ENCODE results near the gene USP9X.

Gene USP9X

DNA sequence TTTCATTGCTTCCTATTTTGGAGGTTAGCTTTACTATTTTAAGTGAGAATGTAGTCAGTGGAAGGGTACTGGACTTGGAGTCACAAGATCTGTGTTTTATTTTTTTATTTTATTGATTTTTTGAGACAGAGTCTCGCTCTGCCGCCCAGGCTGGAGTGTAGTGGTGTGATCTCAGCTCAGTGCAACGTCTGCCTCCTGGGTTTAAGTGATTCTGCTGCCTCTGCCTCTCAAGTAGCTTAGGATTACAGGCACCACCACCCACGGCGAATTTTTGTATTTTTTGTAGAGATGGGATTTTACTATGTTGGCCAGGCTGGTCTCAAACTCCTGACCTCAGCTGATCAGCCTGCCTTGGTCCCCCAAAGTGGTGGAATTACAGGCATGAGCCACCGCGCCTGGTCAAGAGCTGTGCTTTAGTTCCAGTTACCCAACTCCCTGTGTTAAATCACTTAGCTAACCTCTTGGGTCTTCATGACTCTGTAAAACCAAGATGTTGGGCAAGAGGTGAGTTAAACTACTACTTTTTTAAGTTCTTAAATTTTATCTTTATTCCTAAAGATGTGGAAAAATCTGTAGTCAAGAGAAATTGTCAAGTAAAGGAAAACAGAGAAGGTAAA is 11.2 kb downstream of the USP9X start (continued):
- TF ChIP-seq KLF16 (tag by site-specific recombination; IDR thresholded peaks at IDR 0.05) (no peak), ZSCAN4 (tag by site-specific recombination; IDR thresholded peaks at IDR 0.05) (no peak), ZNF146 (tag by site-specific recombination; IDR thresholded peaks at IDR 0.05) (no peak), YY2 (tag by site-specific recombination; IDR thresholded peaks at IDR 0.05) (no peak), GLIS2 (tag by site-specific recombination; IDR thresholded peaks at IDR 0.05) (peak; percentile 13; the same call in 1 of the 2 replicates), ZNF433 (tag by site-specific recombination; IDR thresholded peaks at IDR 0.05; ENCODE audit: low read depth) (no peak), SP3 (tag by site-specific recombination; IDR thresholded peaks at IDR 0.05) (no peak), ZNF394 (tag by site-specific recombination; IDR thresholded peaks at IDR 0.05; ENCODE audit: borderline replicate concordance) (no peak), ZNF785 (tag by site-specific recombination; IDR thresholded peaks at IDR 0.05) (no peak), ZNF677 (tag by site-specific recombination; IDR thresholded peaks at IDR 0.05) (no peak), ZFHX2 (tag by site-specific recombination; conservative IDR thresholded peaks at IDR 0.05) (peak; percentile 51), ZNF600 (tag by site-specific recombination; IDR thresholded peaks at IDR 0.05) (peak; percentile 84), OSR2 (tag by site-specific recombination; IDR thresholded peaks at IDR 0.05) (peak; percentile 91), ZNF610 (tag by site-specific recombination; IDR thresholded peaks at IDR 0.05; ENCODE audit: borderline replicate concordance) (no peak), ZNF623 (tag by site-specific recombination; IDR thresholded peaks at IDR 0.05) (no peak), ZBTB48 (tag by site-specific recombination; IDR thresholded peaks at IDR 0.05) (no peak), ZNF169 (tag by site-specific recombination; IDR thresholded peaks at IDR 0.05) (no peak), ZNF155 (tag by site-specific recombination; IDR thresholded peaks at IDR 0.05) (no peak), ZNF302 (tag by site-specific recombination; IDR thresholded peaks at IDR 0.05; ENCODE audit: low read depth) (no peak)
- TF ChIP-seq, protein P1, sequence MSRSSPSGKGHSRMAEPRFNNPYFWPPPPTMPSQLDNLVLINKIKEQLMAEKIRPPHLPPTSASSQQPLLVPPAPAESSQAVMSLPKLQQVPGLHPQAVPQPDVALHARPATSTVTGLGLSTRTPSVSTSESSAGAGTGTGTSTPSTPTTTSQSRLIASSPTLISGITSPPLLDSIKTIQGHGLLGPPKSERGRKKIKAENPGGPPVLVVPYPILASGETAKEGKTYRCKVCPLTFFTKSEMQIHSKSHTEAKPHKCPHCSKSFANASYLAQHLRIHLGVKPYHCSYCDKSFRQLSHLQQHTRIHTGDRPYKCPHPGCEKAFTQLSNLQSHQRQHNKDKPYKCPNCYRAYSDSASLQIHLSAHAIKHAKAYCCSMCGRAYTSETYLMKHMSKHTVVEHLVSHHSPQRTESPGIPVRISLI (tag by site-specific recombination; IDR thresholded peaks at IDR 0.05) = 0 out of 2 replicates have a peak, but pooled peaks have one; percentile 46
- TF ChIP-seq, protein P2, sequence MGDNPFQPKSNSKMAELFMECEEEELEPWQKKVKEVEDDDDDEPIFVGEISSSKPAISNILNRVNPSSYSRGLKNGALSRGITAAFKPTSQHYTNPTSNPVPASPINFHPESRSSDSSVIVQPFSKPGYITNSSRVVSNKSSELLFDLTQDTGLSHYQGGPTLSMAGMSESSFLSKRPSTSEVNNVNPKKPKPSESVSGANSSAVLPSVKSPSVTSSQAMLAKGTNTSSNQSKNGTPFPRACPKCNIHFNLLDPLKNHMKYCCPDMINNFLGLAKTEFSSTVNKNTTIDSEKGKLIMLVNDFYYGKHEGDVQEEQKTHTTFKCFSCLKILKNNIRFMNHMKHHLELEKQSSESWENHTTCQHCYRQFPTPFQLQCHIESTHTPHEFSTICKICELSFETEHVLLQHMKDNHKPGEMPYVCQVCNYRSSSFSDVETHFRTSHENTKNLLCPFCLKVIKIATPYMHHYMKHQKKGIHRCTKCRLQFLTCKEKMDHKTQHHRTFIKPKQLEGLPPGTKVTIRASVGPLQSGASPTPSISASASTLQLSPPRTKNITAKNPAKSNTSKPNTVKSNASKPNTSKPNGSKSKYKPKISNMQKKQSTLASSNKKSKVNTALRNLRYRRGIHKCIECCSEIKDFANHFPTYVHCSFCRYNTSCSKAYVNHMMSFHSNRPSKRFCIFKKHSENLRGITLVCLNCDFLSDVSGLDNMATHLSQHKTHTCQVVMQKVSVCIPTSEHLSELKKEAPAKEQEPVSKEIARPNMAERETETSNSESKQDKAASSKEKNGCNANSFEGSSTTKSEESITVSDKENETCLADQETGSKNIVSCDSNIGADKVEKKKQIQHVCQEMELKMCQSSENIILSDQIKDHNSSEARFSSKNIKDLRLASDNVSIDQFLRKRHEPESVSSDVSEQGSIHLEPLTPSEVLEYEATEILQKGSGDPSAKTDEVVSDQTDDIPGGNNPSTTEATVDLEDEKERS (tag by site-specific recombination; IDR thresholded peaks at IDR 0.05) = no peak
- TF ChIP-seq, protein P3, sequence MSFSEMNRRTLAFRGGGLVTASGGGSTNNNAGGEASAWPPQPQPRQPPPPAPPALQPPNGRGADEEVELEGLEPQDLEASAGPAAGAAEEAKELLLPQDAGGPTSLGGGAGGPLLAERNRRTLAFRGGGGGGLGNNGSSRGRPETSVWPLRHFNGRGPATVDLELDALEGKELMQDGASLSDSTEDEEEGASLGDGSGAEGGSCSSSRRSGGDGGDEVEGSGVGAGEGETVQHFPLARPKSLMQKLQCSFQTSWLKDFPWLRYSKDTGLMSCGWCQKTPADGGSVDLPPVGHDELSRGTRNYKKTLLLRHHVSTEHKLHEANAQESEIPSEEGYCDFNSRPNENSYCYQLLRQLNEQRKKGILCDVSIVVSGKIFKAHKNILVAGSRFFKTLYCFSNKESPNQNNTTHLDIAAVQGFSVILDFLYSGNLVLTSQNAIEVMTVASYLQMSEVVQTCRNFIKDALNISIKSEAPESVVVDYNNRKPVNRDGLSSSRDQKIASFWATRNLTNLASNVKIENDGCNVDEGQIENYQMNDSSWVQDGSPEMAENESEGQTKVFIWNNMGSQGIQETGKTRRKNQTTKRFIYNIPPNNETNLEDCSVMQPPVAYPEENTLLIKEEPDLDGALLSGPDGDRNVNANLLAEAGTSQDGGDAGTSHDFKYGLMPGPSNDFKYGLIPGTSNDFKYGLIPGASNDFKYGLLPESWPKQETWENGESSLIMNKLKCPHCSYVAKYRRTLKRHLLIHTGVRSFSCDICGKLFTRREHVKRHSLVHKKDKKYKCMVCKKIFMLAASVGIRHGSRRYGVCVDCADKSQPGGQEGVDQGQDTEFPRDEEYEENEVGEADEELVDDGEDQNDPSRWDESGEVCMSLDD (tag by site-specific recombination; IDR thresholded peaks at IDR 0.05) = no peak
- TF ChIP-seq, protein P4, sequence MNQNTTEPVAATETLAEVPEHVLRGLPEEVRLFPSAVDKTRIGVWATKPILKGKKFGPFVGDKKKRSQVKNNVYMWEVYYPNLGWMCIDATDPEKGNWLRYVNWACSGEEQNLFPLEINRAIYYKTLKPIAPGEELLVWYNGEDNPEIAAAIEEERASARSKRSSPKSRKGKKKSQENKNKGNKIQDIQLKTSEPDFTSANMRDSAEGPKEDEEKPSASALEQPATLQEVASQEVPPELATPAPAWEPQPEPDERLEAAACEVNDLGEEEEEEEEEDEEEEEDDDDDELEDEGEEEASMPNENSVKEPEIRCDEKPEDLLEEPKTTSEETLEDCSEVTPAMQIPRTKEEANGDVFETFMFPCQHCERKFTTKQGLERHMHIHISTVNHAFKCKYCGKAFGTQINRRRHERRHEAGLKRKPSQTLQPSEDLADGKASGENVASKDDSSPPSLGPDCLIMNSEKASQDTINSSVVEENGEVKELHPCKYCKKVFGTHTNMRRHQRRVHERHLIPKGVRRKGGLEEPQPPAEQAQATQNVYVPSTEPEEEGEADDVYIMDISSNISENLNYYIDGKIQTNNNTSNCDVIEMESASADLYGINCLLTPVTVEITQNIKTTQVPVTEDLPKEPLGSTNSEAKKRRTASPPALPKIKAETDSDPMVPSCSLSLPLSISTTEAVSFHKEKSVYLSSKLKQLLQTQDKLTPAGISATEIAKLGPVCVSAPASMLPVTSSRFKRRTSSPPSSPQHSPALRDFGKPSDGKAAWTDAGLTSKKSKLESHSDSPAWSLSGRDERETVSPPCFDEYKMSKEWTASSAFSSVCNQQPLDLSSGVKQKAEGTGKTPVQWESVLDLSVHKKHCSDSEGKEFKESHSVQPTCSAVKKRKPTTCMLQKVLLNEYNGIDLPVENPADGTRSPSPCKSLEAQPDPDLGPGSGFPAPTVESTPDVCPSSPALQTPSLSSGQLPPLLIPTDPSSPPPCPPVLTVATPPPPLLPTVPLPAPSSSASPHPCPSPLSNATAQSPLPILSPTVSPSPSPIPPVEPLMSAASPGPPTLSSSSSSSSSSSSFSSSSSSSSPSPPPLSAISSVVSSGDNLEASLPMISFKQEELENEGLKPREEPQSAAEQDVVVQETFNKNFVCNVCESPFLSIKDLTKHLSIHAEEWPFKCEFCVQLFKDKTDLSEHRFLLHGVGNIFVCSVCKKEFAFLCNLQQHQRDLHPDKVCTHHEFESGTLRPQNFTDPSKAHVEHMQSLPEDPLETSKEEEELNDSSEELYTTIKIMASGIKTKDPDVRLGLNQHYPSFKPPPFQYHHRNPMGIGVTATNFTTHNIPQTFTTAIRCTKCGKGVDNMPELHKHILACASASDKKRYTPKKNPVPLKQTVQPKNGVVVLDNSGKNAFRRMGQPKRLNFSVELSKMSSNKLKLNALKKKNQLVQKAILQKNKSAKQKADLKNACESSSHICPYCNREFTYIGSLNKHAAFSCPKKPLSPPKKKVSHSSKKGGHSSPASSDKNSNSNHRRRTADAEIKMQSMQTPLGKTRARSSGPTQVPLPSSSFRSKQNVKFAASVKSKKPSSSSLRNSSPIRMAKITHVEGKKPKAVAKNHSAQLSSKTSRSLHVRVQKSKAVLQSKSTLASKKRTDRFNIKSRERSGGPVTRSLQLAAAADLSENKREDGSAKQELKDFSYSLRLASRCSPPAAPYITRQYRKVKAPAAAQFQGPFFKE (tag by site-specific recombination; IDR thresholded peaks at IDR 0.05; ENCODE audit: borderline replicate concordance) = no peak
